CD4-positive, alpha-beta T cell treated with Interleukin-6 for 4 hours (primary cell): ENCODE data around the gene DMD.

Source experiments
- DNase-seq: peaks from one replicate; pipeline ENCODE4 v3.0.0-alpha.2; 2020; ENCODE audit warnings: mixed read lengths

Gene DMD

GRCh38 chrX:32185160-32185559 lies 1026.2 kb downstream of the DMD start:
- no peak for DNase-seq

GRCh38 chrX:32183066-32183465 lies 1028.3 kb downstream of the DMD start:
- no peak for DNase-seq

- no peak for DNase-seq
These were observed 1034.8 kb downstream of the DMD start for GRCh38 chrX:32176510-32176909.

GRCh38 chrX:32170481-32170880 lies 1040.9 kb downstream of the DMD start:
- no peak for DNase-seq

- DNase-seq, result no peak
These were observed 1056.2 kb downstream of the DMD start for GRCh38 chrX:32155044-32155638.

GRCh38 chrX:32153585-32153984 lies 1057.8 kb downstream of the DMD start:
- no peak for DNase-seq

GRCh38 chrX:32150141-32150540 lies 1061.2 kb downstream of the DMD start:
- no peak for DNase-seq

- no peak for DNase-seq
These were observed 1069.5 kb downstream of the DMD start for GRCh38 chrX:32141841-32142240.

GRCh38 chrX:32139476-32139875 lies 1071.9 kb downstream of the DMD start:
- DNase-seq, result no peak

GRCh38 chrX:32137525-32137924 lies 1073.8 kb downstream of the DMD start:
- DNase-seq, result no peak

- DNase-seq, result no peak
These were observed 1084.4 kb downstream of the DMD start for GRCh38 chrX:32126997-32127396.

- no peak for DNase-seq
These were observed 1092.5 kb downstream of the DMD start for GRCh38 chrX:32118832-32119231.

- DNase-seq, result no peak
These were observed 1095.3 kb downstream of the DMD start for GRCh38 chrX:32116047-32116446.

- DNase-seq, result no peak
These were observed 1123.7 kb downstream of the DMD start for GRCh38 chrX:32087663-32088062.

GRCh38 chrX:32084757-32085156 lies 1126.6 kb downstream of the DMD start:
- DNase-seq, result no peak

GRCh38 chrX:32048285-32048684 lies 1163.1 kb downstream of the DMD start:
- no peak for DNase-seq

GRCh38 chrX:32045149-32045548 lies 1166.2 kb downstream of the DMD start:
- DNase-seq, result no peak

GRCh38 chrX:32041181-32041580 lies 1170.2 kb downstream of the DMD start:
- no peak for DNase-seq

GRCh38 chrX:32026772-32027171 lies 1184.6 kb downstream of the DMD start:
- no peak for DNase-seq

- no peak for DNase-seq
These were observed 1187.3 kb downstream of the DMD start for GRCh38 chrX:32024072-32024471.

- no peak for DNase-seq
These were observed 1195.2 kb downstream of the DMD start for GRCh38 chrX:32016195-32016594.

GRCh38 chrX:32010948-32011347 lies 1200.4 kb downstream of the DMD start:
- DNase-seq, result no peak

- no peak for DNase-seq
These were observed 1201.1 kb downstream of the DMD start for GRCh38 chrX:32010212-32010611.

GRCh38 chrX:31993637-31994036 lies 1217.7 kb downstream of the DMD start:
- DNase-seq, result no peak

- no peak for DNase-seq
These were observed 1222.4 kb downstream of the DMD start for GRCh38 chrX:31988975-31989374.
